WERI-Rb-1 (cell line): ENCODE data around the gene NOXO1.

ENCODE experiments used
- DNase-seq: peaks from one replicate; pipeline ENCODE4 v3.0.0-alpha.2; 2020
- H3K27ac ChIP-seq: fragments of 250-450 bp; sonication (Bioruptor Pico); 2 replicates; pipeline ENCODE4 v1.5.1; 2020; ENCODE audit warnings: mild to moderate bottlenecking, moderate library complexity
- H3K27me3 ChIP-seq: fragments of 250-450 bp; sonication (Bioruptor Pico); 2 replicates; pipeline ENCODE4 v1.5.1; 2021; ENCODE audit warnings: mild to moderate bottlenecking, low read depth, moderate library complexity; ENCODE audit not compliant: insufficient read depth, severe bottlenecking
- H3K36me3 ChIP-seq: fragments of 250-450 bp; sonication (Bioruptor Pico); 2 replicates; pipeline ENCODE4 v1.5.1; 2020; ENCODE audit warnings: mild to moderate bottlenecking, moderate library complexity
- H3K4me3 ChIP-seq: 2 replicates; pipeline ENCODE4 v1.5.1; 2011; ENCODE audit warnings: low read depth, mild to moderate bottlenecking, control low read depth, low read length
- H3K9me3 ChIP-seq: fragments of 250-450 bp; sonication (Bioruptor Pico); 2 replicates; pipeline ENCODE4 v1.5.1; 2021; ENCODE audit warnings: mild to moderate bottlenecking, moderate library complexity; ENCODE audit not compliant: severe bottlenecking
- TF ChIP-seq, protein P1 (sequence below): IDR thresholded peaks from 2 replicates; pipeline ENCODE4 v1.5.1; 2011; ENCODE audit warnings: low read depth, mild to moderate bottlenecking, control low read depth, inconsistent platforms, low read length

The NOXO1 gene

DNA sequence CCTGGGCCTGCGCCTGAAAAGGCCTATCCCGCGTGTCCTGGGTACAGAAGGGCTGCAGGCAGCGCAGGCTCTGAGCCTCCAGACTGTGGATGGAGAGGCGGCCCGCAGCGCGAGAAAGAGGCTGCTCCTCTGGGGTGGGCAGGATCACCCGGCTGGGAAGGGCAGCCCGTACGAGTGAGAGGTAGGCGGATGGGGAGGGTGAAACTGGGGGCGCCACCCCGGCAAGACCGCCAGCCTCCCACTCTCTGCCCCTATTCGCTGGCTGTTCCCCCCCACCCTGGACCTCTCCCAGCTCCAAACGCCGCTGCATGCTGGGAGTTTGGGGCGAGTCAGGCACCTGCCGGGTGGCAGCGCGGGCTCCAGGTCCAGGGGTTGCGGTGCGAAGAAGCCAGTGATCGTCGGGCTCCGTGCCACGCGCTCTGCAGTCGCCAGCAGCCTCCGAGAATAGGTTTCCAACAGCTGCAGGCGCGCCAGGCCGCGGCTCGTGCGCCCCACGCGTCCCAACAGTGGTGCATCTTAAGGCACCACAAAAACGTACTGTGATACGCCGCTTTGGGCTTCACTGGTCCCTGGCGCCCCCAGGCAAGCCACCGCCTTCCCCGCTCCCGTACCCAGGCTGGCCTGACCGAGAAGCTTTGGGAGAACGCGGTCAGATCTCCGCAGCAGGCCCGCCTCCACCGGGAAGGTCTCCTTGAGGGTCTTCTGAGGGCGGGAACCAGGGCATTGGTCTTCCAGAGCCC is 1.1 kb downstream of the NOXO1 start:
- H3K27ac ChIP-seq, result peak overlapping the region; percentile 91
- TF ChIP-seq, protein P1, sequence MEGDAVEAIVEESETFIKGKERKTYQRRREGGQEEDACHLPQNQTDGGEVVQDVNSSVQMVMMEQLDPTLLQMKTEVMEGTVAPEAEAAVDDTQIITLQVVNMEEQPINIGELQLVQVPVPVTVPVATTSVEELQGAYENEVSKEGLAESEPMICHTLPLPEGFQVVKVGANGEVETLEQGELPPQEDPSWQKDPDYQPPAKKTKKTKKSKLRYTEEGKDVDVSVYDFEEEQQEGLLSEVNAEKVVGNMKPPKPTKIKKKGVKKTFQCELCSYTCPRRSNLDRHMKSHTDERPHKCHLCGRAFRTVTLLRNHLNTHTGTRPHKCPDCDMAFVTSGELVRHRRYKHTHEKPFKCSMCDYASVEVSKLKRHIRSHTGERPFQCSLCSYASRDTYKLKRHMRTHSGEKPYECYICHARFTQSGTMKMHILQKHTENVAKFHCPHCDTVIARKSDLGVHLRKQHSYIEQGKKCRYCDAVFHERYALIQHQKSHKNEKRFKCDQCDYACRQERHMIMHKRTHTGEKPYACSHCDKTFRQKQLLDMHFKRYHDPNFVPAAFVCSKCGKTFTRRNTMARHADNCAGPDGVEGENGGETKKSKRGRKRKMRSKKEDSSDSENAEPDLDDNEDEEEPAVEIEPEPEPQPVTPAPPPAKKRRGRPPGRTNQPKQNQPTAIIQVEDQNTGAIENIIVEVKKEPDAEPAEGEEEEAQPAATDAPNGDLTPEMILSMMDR, result no peak
- no peak overlapping the region for H3K4me3 ChIP-seq
- no peaks in the 10 kb centered on the region for H3K27me3 ChIP-seq
- H3K9me3 ChIP-seq, result no peaks in the 10 kb centered on the region
- DNase-seq, result no peak
- peaks cover 49% of the 10 kb centered on the region for H3K36me3 ChIP-seq

DNA sequence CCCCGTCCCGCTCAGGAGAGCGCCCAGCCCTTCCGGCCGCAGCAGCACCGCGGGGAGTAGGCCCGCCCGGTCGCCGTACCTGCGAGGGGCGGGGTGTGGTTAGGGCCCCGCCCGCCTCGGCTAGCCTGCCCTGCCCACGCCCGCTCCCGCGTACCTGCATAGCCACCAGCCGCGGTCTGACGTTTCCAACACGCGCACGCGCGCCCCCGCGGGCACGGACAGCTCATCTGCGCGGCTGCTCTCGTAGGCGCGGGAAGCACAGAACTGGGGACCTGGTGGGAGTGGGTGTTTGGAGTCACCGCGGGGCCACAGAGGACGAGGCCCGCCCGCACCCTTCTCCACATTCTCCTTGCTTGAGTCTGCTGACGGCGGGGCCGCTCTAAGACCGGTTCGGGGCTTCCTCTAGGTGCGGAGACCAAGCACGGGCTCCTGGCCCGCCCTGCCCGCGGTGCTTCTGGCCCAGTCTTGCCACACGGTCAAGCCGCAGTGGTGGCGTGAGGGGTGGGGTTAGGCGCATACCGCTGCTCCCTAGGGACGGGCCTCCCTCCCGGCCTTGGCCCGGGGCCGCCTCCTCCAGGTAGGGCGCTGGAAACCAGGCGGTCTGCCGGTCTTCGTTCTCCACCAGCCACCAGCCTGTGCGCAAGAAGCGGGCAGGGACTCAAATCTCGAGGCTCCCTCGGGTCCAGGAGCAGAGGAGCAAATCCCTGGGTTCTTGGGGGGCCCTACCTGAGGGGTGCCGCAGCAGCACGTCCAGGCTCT is 1.8 kb downstream of the NOXO1 start:
- no peaks in the 10 kb centered on the region for H3K27me3 ChIP-seq
- H3K4me3 ChIP-seq, result no peak overlapping the region
- no peak overlapping the region for H3K27ac ChIP-seq
- DNase-seq, result no peak
- H3K9me3 ChIP-seq, result no peaks in the 10 kb centered on the region
- TF ChIP-seq, protein P1, result no peak
- peaks cover 53% of the 10 kb centered on the region for H3K36me3 ChIP-seq

DNA sequence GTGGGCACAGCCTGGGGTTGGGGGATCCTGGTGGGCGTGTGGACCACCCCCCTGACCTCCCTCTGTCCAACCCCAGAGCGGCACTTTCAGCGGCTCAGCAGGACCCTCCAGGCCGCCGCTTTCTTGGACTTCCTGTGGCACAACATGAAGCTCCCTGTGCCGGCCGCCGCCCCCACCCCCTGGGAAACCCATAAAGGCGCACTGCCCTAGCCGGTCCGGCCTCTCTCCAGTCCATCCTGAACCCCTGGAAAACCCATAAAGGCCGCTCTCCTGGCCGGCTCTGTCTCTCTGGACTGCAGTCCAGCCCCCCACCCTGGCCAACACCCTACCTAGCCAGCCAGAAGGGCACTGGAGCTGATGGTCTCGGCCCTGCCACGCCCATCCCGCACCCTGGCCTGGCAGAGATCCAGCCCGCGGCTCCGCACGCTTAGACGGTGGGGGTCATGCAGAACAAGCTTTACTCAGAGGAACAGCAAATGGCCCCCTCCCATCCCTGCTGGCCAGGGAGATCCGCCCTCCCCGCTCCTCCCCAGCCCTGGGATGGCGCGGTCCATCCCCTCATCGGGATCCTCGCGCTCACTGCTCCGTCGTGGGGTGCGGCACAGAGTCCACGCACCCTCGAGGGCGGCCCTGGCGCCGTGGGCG is 2.7 kb downstream of the NOXO1 start:
- H3K36me3 ChIP-seq, result peaks cover 57% of the 10 kb centered on the region
- no peak overlapping the region for H3K27ac ChIP-seq
- TF ChIP-seq, protein P1, result no peak
- no peak for DNase-seq
- H3K9me3 ChIP-seq, result no peaks in the 10 kb centered on the region
- H3K4me3 ChIP-seq, result no peak overlapping the region
- H3K27me3 ChIP-seq, result no peaks in the 10 kb centered on the region

DNA sequence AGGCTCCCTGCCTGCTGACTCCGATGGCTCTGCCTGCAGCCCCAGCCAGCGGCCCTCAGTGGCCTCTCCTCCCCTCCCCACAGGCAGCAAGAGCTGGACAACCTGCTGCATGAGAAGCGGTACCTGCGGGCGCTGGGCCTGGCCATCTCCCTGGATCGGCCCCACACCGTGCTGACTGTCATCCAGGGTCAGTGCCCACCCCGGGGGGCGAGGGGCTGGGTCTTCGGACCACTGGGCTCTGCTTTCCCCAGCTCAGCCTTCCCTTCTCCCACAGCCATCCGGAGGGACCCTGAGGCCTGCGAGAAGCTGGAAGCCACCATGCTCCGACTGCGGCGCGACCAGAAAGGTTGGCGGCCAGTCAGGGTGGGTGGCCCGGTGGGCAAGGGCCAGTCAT is 3.4 kb downstream of the NOXO1 start:
- Histone ChIP-seq H3K36me3 (peaks cover 57% of the 10 kb centered on the region), H3K27me3 (no peaks in the 10 kb centered on the region), H3K27ac (no peak overlapping the region), H3K4me3 (no peak overlapping the region), H3K9me3 (no peaks in the 10 kb centered on the region)
- no peak for DNase-seq
- TF ChIP-seq, protein P1, result no peak

DNA sequence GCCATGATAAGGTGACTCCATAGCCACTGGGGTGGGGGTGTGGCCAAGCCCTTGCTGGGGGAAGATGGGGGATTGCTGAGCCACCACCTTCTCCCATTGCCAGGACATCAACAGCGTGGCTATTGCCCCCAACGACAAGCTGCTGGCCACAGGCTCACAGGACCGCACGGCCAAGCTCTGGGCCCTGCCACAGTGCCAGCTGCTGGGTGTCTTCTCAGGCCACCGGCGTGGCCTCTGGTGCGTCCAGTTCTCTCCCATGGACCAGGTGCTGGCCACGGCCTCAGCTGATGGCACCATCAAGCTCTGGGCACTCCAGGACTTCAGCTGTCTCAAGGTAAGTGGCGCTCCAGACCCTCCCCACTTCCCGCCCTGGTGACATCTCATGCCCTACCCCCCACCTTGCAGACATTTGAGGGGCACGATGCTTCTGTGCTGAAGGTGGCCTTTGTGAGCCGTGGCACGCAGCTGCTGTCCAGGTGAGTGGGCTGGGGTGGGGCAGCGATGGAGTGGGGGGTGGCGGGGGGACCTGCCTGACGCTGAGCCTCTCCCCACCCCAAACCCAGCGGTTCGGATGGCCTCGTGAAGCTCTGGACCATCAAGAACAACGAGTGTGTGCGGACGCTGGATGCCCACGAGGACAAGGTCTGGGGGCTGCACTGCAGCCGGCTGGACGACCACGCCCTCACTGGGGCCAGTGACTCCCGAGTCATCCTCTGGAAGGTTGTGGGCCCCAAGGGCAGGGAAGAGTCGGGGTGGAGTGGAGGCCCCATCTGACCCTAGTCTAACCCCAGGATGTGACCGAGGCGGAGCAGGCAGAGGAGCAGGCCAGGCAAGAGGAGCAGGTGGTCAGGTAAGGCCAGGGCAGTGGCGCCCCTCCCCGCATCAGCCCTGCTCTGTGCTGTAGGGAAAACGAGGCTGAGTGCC is 4.1 kb downstream of the NOXO1 start:
- no peak overlapping the region for H3K27ac ChIP-seq
- H3K4me3 ChIP-seq, result no peak overlapping the region
- H3K9me3 ChIP-seq, result no peaks in the 10 kb centered on the region
- TF ChIP-seq, protein P1, result no peak
- no peak for DNase-seq
- no peaks in the 10 kb centered on the region for H3K27me3 ChIP-seq
- H3K36me3 ChIP-seq, result peaks cover 58% of the 10 kb centered on the region
